H1 (cell line): ENCODE results near the gene STX8. TPM values are rescaled to one million over a fixed set of nuclear protein-coding genes. Genes with fewer than 3 reads are reported as not detected.

Experiments used
- CBX8 ChIP-seq: fragments of 300-800, 300-1000 bp; sonication (generic); IDR thresholded peaks from 2 replicates; pipeline ENCODE4 v1.7.1; 2016; ENCODE audit warnings: low read depth, low read length, borderline replicate concordance
- CHD2 ChIP-seq: IDR thresholded peaks from 2 replicates; pipeline ENCODE4 v1.6.1; 2012; ENCODE audit warnings: low read length, improper control_type of control experiment
- FOSL1 ChIP-seq: IDR thresholded peaks from 2 replicates; pipeline ENCODE4 v1.6.1; 2011; ENCODE audit warnings: mild to moderate bottlenecking, low read depth, low read length, moderate library complexity; ENCODE audit not compliant: insufficient read depth
- HDAC6 ChIP-seq: IDR thresholded peaks from one replicate; pipeline ENCODE4 v1.7.1; 2012; ENCODE audit warnings: low read depth, mild to moderate bottlenecking, inconsistent platforms, low read length, moderate library complexity
- SAP30 ChIP-seq: fragments of 300-600 bp; sonication (generic); IDR thresholded peaks from 2 replicates; pipeline ENCODE4 v1.7.1; 2012; ENCODE audit warnings: low read length, moderate library complexity, mild to moderate bottlenecking, inconsistent platforms; ENCODE audit not compliant: insufficient read depth, insufficient replicate concordance
- SP4 ChIP-seq: IDR thresholded peaks from 2 replicates; pipeline ENCODE4 v1.6.1; 2012; ENCODE audit warnings: low read length, inconsistent platforms
- ZNF274 ChIP-seq: IDR thresholded peaks from 2 replicates; pipeline ENCODE4 v1.7.0; 2012; ENCODE audit warnings: low read length, borderline replicate concordance; ENCODE audit errors: extremely low read depth
- polyA plus RNA-seq, 7 experiments: library from polyadenylated mRNA; depleted of rRNA in 3 of 7; stranded (reverse) in 5 of 7; unstranded in 2 of 7; fragments of >200 nt in 5 of 7; fragments of 200-250 nt in 2 of 7; gene quantifications; 1 replicate in 5 of 7; 2 replicates in 1 of 7; 4 replicates in 1 of 7; pipeline versions ENCODE4 v1.2.1 to v1.2.3, GENCODE V29; 2011 to 2013; ENCODE audit warnings: missing spikeins in 2 of 7, mixed read lengths in 2 of 7
- total RNA-seq: library from RNA; stranded (reverse); fragmentation: NEBNext Ultra II Directional; extraction: Animal tissue kit (Norgen Biotek cat#: 25700); gene quantifications from 2 replicates; pipeline ENCODE4 v1.2.1, GENCODE V29; 2021
- TF ChIP-seq, protein P1 (sequence below): IDR thresholded peaks from 2 replicates; pipeline ENCODE4 v1.6.1; 2012; ENCODE audit warnings: low read length, inconsistent platforms

The STX8 gene
- total and polyA plus RNA-seq, 2 of the 8 experiments (the other 6 are each of a cell fraction or from before 2014, with no cell fraction given): 22.8 to 42.5 TPM

DNA sequence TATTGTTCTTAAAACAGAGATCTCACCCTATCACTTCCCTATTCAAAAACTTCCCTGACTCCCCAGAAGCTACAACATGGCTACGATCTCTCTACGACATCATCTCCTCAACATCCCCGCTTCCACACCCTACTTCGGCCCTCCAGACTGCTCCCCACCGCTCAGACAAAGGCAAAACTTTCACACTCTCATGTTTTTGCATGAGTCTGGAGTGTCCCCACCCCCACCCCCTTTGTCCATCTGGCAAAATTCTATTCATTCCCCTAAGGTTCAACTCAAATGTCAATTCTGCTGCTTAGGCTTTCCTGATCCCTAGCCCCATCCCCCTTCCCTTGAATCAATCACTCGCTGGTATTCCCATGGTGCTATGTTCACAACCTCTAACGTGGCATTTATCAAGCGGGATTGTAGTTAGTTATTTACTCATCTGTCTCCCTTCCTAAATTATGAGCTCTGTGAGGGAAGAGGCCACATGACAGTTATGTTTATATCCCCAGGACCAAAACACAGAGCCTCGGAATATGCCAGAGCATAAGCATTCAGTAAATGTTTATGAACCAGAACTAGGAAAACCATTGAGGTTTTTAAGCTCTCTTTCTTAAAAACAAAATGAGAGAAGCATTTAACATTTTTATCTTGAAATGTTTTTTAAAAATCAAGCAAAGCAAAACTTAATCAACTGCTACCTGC lies 55.9 kb downstream of the STX8 start (continued):
- TF ChIP-seq, protein P1, sequence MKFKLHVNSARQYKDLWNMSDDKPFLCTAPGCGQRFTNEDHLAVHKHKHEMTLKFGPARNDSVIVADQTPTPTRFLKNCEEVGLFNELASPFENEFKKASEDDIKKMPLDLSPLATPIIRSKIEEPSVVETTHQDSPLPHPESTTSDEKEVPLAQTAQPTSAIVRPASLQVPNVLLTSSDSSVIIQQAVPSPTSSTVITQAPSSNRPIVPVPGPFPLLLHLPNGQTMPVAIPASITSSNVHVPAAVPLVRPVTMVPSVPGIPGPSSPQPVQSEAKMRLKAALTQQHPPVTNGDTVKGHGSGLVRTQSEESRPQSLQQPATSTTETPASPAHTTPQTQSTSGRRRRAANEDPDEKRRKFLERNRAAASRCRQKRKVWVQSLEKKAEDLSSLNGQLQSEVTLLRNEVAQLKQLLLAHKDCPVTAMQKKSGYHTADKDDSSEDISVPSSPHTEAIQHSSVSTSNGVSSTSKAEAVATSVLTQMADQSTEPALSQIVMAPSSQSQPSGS: no peak
- no peak for TF ChIP-seq ZNF274
- no peak for TF ChIP-seq SAP30
- TF ChIP-seq SP4: no peak
- no peak for TF ChIP-seq CBX8
- TF ChIP-seq HDAC6: no peak
- TF ChIP-seq FOSL1: no peak
- TF ChIP-seq CHD2: no peak
